Measurements from ENCODE around the gene TSPAN13.

TSPAN13 gene

DNA sequence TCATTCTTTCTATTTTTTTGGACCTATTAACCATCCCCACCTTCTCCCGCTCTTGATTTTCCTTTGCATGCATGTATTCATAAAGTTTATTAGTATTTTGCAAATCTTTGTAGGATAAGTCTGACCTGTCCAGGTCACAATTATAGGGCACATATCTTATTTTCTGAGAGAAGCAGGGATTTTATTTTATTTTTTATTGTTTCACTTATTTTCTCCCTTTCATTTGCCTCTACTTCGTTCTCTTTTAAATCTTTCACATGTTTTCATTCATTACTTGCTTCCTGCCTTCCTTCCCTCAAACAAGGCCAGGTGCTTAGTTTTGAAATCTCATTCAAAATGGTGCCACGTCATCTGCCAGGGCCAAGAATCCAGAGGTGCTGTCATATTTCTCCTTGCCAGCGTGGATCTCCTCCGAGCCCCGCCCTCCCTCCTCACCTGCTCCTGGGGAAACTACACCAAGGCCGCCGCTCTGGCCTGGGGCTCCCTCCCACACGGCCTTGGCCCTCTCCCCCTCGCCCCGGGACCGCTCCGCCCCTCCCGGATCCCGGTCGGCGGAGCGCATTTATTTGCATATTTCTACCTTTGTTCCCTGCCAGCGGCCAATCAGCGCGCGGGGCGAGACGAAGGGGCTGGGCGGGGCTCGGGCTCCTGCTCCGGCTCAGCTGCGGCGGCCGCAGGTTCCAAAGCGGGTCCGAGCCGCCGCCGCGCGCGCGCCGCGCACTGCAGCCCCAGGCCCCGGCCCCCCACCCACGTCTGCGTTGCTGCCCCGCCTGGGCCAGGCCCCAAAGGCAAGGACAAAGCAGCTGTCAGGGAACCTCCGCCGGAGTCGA is at the start of gene TSPAN13:
TSPAN13 (plus strand) TSS at position 654 of the 830 bp plus-strand sequence. CDS start 213 bp downstream, outside the sequence.
- DNase-seq: peak; percentile 97

DNA sequence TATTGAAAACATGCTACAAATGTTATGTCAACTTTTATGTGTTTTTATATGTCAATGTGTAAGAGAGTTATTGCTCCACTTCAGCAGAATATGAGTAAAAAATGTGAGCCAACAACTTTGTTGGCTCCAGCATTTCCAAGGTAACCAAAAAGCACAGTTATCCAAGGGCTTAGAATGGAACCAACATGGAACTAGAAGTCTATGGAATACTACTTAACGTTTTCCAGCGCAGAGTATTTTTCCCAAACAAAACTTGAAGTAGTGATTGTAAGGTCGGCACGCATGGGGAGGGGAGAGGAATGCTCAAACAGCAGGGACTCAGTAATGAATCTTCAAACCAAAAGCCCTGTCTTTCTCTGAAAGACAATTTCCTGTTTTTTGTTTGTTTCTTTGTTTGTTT is 45.0 kb upstream of the TSPAN13 start:
- DNase-seq: no peak

DNA sequence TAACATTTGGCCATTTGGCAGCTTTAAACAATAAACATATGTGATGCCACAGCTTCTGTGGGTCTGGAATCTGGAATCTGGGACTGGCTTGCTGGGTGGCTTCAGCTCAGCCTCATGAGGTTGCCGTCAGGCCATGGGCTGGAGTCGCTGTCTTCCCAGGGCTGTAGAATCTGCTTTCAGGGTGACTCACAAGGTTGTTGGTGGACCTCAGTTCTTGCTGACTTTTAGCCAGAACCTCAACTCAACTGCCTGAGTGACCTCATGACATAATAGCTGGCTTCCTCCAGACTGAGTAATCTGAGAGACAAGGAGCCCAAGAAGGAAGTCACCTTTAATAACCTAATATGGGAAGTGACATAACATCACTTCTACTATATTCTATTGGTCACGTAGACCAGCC is 44.6 kb upstream of the TSPAN13 start:
- DNase-seq: no peak

DNA sequence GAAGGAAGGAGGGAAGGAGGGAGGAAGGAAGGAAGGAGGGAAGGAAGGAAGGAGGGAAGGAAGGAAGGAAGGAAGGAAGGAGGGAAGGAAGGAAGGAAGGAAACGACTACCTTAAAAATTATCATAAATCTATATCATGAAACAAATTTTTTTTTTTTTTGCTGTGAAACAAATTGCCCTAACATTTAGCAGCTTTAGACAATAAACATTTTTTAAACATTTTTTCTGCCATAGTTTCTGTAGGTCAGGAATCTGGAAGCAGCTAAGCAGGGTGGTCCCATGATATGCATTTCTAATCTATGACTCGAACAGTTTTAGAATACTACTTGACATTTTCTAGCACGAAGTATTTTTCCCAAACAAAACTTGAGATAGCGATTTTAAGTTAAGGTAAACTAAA is 42.9 kb upstream of the TSPAN13 start:
- DNase-seq: no peak

DNA sequence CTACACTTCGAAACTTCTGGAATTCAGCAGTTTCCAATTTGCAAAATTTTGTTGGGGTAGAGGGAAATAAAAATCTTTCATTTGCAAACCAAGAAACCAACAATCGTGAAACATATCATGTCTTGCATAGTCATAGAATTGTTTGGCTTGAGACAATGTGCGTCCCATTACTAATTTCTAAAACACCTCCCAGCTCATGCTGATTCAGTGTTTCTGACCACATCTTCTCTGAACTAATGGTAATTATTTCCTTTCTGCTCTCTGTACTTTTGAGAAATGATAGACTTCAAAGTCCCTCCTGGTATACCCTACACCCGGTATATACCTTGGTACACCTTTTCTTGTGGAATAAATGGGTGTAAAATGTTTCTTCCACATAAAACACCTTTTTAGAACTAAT is 41.8 kb upstream of the TSPAN13 start:
- DNase-seq: no peak

DNA sequence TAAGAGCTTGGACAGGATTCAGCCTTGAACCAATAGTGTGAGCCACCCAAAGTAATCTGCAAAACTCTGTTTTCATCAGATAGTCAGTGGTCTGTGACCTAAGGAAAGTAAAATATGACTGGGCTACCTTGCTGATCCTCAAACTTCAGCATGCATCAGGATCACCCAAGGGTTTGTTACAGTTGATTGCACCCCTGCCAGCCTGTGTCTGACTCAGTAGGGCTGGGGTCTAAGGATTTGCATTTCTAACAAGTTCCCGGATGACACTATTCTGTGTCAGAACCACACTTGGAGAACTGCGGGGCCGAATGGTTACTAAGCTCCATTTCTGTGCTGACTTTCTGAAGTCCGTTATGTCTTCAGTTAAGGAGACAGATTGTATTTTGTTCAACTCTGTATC is 40.6 kb upstream of the TSPAN13 start:
- DNase-seq: no peak

DNA sequence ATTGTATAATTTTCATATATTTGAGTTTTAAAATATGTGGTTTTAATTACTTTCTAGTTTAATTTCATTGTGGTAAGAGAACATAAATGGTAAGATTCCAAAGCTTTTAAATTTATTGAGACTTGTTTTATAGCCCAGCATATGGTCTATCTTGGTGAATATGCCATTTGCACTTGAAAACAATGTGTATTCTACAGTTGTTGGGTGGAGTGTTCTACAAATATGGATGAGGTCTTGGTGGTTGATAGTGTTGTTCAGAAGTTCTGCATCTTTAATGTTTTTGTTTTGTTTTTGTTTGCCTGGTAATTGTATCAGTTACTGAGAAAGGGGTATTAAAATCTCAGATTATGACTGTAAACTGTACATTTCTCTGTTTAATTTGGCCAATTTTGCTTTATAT is 37.6 kb upstream of the TSPAN13 start:
- DNase-seq: no peak

DNA sequence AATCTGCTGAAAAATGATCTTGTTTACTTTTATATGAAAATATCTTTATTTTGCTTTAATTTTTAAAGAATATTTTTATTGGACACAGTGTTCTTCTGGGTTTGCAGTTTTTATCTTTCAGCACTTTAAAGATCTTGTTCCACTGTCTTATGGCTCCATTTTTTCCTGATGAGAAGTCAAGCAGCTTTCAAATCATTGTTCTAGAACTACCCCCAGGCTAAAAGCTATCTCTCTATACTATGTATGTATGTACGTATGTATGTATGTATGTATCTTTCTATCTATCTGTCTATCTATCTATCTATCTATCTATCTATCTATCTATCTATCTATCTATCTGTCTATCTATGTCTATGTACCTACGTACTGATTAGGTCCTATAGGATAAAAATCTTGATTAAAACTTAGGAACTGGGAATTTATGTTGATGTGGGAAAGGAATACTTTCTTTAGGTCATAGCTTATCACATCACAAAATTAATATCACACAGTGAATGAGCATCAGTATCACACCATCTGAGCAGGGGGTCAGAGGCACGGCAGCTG is 35.4 kb upstream of the TSPAN13 start:
- no peak for DNase-seq

DNA sequence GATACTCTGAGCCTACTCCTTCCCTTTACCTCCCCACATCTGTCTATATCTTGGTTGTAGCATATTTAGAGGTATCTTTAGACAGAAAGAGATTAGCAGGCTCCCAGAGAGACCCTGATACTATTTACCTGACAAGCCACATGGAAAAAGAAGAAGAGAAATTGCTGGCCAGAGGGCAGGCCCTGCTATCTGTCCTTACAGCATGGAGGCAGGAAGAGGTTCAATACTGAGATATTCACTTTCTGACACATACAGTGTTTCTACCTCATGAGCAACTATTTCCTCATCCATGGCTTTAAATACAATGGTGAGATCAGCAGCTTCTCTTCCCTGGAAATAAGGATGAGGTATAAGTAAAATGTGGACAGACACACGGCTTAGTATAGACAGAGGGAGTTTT is 33.9 kb upstream of the TSPAN13 start:
- no peak for DNase-seq

DNA sequence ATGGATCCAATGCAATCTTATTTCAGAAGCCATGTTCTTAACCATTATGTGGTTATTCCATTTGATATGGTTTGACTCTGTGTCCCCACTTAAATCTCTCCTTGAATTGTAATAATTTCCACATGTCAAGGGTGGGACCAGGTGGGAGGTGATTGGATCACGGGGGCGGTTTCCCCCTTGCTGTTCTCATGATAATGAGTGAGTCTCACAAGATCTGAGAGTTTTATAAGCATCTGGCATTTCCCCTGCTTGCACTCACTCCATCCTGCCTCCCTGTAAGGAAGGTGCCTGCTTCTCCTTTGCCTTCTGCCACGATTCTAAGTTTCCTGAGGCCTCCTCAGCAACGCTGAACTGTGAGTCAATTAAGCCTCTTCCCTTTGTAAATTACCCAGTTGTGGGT is 32.0 kb upstream of the TSPAN13 start:
- DNase-seq: no peak

DNA sequence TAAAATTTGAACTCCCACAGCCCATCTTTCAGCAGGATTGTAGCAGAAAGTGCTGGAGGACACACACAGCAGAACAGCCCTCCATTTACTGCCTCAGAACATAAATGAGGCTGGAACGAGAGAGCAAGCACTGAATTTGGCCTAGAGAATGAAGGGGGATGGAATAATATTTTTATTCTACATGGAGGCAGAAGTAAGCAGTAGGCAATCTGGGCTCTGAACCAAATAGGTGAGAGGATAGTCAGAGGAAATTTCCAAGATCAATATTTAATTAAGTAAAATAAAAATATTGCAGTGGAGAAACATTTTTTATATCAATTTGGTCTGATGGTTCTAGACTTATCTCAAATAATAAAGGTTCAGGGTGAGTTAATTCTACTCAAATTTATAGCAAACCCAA is 29.2 kb upstream of the TSPAN13 start:
- no peak for DNase-seq

DNA sequence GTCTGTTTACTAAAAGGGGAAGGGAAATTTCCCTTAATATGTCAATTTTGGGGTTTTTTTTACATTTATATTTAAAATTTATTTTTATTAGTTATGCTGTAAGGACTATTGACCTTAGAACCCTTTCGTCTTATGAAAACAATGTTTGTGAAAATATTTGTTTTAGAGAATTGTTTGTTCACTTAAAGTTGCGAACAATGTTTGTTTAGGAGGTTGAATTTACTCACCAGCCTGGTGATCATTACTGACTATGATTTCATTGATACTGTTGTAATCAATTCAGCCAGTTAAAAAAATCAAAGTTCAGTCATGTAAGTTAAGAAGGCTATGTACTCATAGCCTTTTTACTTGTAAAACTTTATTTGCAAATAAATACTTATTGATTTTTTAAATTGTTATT is 27.4 kb upstream of the TSPAN13 start:
- no peak for DNase-seq

DNA sequence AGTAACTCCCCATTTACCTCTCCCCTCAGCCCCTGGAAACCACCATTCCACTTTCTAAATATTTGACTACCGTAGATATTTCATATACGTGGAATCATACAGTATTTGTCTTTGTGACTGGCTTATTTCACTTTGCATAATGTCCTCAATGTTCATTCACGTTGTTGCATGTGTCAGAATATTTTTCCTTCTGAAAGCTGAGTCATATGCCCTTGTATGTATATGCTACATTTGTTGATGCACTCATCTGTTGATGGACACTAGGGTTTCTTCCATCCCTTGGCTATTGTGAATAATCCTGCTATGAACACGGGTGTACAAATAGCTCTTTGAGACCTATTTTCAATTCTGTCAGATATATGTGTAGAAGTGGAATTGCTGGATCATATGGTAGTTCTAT is 25.8 kb upstream of the TSPAN13 start:
- no peak for DNase-seq

DNA sequence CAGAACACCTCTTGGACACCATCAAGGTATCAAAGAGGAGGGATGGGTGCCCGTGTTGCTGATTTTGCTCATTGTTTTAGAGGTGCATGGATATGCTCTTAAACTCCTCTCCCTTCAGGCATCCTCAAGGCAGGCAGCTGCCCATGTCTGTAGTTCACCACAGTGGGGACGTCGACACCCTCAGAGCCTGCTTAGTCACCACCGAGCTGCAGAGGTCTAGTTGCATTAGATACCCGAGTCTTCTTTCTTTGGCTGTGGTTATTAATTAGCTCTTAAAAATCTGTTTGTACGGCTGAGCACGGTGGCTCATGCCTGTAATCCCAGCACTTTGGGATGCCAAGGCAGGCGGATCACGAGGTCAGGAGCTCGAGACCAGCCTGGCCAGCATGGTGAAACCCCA is 24.7 kb upstream of the TSPAN13 start:
- no peak for DNase-seq

DNA sequence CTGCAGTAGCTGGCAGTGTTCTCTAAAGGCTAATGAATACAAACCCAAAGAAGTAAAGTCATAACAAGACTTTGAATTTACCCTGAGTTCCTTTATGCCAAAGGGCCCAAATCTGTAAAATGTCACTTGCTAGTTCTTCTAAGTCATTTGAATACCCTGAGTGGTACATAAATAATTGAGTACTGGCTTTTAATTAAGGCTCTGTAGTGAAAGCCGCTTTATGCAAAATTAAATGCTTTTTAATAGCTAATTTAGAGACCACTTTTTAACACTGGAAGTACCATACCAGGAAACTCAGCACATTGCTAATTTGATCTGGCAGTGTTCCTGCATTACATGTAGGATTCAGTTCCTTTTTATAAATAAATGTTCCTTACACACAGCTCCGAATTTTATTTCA is 24.0 kb upstream of the TSPAN13 start:
- no peak for DNase-seq

DNA sequence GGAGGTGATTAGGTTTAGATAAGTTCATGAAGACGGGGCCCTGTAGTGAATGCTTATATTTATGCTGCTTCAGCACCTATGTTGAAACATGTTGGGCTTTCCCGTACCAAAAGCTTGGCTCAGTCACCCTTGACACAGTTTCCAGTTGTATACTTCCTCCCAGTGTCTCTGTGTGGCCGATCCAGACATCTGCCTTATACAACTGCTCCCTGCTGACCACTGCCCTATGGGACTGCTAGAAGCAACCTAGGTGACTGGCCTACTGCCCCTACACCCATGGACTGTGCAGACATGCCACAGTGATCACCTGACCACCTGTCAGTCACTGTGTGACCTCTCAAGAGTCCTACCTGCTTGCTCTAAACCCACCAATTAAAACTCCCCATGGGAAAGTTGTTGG is 22.6 kb upstream of the TSPAN13 start:
- DNase-seq: no peak

DNA sequence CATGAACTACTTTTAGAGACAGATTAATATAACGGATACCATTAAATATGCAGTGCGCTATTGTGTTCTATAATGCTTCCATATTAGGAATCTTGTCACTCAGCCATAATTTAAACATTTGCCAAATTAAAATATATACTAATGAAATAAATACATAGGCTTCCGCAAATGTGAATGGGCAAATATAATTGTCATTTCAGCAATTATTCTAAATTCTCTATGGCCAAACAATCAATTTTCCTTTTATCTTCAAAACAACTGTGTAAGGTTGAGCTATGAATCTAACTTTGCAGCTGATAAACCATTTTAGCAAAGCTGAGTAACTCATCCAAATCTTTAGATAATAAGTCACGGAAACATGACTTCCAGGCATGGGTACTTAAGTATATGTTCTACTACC is 20.7 kb upstream of the TSPAN13 start:
- no peak for DNase-seq

DNA sequence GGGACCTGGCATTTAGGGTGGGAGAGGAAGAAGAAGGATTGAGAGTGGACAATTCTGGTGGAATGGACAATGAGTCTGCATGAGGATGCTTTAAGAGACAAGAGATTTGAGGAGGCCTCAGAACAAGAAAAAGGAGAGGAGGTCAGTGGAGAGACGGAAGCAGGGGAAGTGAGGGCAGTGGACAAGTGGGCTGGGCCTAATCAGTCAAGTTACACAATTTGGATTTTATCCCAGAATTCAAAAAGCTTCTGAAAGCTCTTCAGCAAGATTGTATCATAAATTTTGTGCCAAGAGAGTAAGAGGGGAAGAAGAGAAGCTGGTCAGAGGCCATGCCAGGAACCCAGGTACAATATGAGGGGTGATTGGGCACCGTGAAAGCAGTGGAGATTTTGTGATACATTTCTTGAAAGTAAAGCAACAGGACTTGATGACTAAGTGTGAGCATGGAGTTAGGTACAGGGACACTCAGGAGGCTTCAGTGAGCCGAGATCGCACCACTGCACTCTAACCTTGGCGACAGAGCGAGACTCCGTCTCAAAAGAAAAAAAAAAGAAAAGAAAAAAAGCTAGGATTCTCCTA is 19.3 kb upstream of the TSPAN13 start:
- DNase-seq: no peak

DNA sequence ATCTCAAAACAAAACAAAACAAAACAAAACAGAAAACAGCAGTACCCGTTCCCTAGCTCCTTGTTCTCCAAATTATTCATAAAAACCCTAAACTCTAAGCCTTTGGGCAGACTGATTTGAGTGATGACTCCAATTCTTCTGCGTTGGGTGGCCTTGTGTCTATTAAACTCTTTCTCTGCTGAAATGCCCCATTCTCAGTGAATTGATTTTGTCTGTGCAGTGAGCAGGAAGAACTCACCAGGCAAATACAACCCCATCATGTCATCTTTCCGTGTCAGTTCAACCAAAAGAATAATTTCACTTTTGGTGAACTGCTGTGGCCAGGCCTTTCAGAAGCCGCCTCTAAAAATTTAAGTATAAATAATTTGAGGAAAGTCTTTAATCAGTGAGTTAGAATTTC is 18.5 kb upstream of the TSPAN13 start:
- DNase-seq: no peak

DNA sequence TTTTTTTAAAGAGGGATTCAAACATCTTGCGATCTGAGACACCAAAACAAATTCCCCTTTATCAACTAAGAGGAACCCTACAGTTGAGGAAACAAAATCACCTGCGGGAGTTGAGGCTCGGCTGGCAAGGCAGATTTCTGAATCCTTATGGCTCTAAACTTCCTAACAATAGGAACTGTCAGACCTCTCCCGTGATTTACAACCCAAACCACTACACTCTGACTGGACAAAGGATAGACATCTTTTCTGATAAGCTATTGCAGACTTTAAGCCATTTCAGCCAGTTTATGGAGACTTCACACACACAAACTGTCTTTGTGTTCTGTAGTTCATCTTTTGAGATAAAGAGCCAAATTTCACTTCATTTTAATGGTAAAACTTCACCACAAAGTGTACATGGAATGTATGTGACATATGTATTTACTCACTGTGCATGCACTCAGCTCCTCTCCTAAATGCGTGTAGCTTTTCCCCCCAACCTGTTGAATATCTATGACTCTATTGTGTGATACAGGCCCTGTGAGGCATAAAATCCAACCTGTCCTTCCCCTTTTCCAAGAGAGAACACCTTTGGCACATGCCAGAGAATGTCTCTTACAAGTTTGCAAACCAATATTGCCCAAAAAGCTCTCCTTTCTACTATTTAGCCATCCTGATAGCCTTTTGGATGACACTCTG is 15.4 kb upstream of the TSPAN13 start:
- DNase-seq: no peak

DNA sequence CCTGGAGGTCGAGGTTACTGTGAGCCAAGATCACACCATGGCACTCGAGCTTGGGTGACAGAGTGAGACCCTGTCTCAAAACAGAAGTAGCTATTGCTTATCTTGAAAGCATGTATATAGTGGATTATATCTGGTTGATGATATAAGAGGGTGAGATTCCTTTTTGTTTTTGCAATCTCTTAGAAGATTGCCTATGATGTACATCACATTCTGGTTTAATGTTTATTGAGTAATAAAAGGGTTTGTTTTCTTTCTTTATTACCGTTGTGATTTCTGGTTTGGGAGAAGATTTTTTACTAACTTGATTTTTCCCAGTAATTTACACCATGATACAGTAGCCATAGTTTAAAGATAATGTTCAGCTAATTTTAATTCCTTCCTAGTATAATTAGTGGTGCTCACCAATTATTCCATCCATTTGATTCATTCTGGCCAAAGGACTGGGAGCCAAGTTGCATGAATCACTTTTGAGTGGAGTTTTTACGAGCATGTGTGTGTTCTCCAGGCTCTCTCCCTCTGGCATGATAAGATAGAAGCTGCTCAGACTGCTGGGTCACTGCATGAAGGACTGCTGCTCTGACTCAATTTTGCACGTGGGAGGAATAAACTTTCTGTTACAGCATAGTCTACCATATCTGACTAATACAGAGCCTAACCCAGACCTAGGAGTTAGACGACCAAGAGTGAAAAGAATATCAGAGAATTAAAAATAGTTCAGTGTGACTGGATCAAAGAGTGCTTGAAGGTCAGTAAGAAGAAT is 13.5 kb upstream of the TSPAN13 start:
- DNase-seq: no peak

DNA sequence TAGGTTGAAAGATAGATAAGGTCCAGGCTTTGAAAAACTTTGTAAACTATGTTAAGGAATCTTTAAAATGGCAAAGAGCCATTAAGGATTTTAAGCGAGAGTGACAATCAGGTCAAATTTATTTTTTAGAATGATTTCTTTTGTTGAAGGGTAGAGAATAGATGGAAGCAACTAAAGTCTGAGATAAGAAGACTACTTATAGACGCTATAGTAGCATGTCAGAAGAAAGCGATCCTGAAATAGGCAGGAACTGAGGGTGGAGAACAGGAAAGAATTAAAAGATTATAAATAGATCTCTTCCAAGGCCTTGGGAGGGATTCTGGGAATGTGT is 13.0 kb upstream of the TSPAN13 start:
- DNase-seq: no peak

DNA sequence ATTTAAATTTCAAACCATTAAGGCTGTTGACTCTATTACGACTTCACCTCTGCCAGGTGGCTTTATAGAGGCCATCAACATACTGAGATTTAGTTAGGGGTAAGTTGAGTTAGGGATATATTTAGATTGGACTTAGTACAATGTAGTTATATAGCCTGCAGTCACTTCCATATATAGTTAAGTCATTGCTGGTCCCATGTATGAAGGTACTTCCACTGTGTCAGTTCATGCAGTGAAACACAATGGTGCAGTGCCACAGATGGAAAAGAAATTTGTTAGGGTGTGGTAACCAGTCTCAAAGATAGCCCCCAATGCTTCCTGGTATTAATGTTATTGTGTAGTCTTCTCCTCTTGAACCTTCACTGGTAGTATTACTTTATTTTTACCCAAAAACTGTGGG is 12.6 kb upstream of the TSPAN13 start:
- DNase-seq: no peak

Measured in NCI-H2171 treated with DMSO at 0.1 percent for 48 hours (cell line).